H9 (cell line): Measurements from ENCODE around the gene FAP. TPM values are rescaled to one million over a fixed set of nuclear protein-coding genes. Genes with fewer than 3 reads are reported as not detected.

Experiments
- DNase-seq: peaks from one replicate; pipeline ENCODE4 v3.0.0-alpha.2; 2017
- H2AFZ ChIP-seq: one replicate; pipeline ENCODE4 v1.6.1; 2013; ENCODE audit warnings: mild to moderate bottlenecking, low read length, control low read depth, moderate library complexity
- H2AK5ac ChIP-seq: 2 replicates; pipeline ENCODE4 v1.6.1; 2013; ENCODE audit warnings: low read length, control low read depth, mixed read lengths; ENCODE audit not compliant: insufficient read length
- H2BK120ac ChIP-seq: one replicate; pipeline ENCODE4 v1.6.1; 2013; ENCODE audit warnings: low read depth, mild to moderate bottlenecking, low read length, control low read depth, inconsistent platforms; ENCODE audit not compliant: poor library complexity, severe bottlenecking
- H2BK12ac ChIP-seq: 2 replicates; pipeline ENCODE4 v1.6.1; 2013; ENCODE audit warnings: low read length, control low read depth, mixed read lengths, low read depth; ENCODE audit not compliant: insufficient read length
- H2BK15ac ChIP-seq: 2 replicates; pipeline ENCODE4 v1.6.1; 2013; ENCODE audit warnings: low read depth, low read length, control low read depth
- H2BK20ac ChIP-seq: one replicate; pipeline ENCODE4 v1.6.1; 2013; ENCODE audit warnings: low read depth, mild to moderate bottlenecking, low read length, control low read depth, inconsistent platforms; ENCODE audit not compliant: poor library complexity, severe bottlenecking
- H2BK5ac ChIP-seq: 2 replicates; pipeline ENCODE4 v1.6.1; 2013; ENCODE audit warnings: low read length, control low read depth, mixed read lengths; ENCODE audit not compliant: insufficient read length
- H3K14ac ChIP-seq: 2 replicates; pipeline ENCODE4 v1.6.1; 2013; ENCODE audit warnings: low read length, control low read depth; ENCODE audit not compliant: insufficient read depth
- H3K18ac ChIP-seq: 2 replicates; pipeline ENCODE4 v1.6.1; 2013; ENCODE audit warnings: low read depth, mild to moderate bottlenecking, mixed read lengths, low read length, control low read depth; ENCODE audit not compliant: insufficient read length
- H3K23ac ChIP-seq: 2 replicates; pipeline ENCODE4 v1.6.1; 2013; ENCODE audit warnings: low read length, control low read depth, mixed read lengths, low read depth; ENCODE audit not compliant: insufficient read length
- H3K23me2 ChIP-seq: 2 replicates; pipeline ENCODE4 v1.6.1; 2013; ENCODE audit warnings: low read depth, mild to moderate bottlenecking, mixed read lengths, low read length, control low read depth; ENCODE audit not compliant: insufficient read length, poor library complexity, severe bottlenecking
- H3K27ac ChIP-seq: 2 replicates; pipeline ENCODE4 v1.5.1; 2013; ENCODE audit warnings: low read length, control low read depth, mixed read lengths, low read depth; ENCODE audit not compliant: insufficient read length
- H3K27me3 ChIP-seq: 2 replicates; pipeline ENCODE4 v1.6.1; 2013; ENCODE audit warnings: low read length, control low read depth, inconsistent platforms; ENCODE audit not compliant: insufficient read depth
- H3K4ac ChIP-seq: 2 replicates; pipeline ENCODE4 v1.6.1; 2013; ENCODE audit warnings: low read depth, mild to moderate bottlenecking, control low read depth, inconsistent platforms, low read length, moderate library complexity
- H3K4me1 ChIP-seq: 2 replicates; pipeline ENCODE4 v1.6.1; 2013; ENCODE audit warnings: low read length, control low read depth, inconsistent platforms; ENCODE audit not compliant: insufficient read depth
- H3K4me2 ChIP-seq: 2 replicates; pipeline ENCODE4 v1.6.1; 2013; ENCODE audit warnings: low read length, control low read depth, mixed read lengths; ENCODE audit not compliant: insufficient read length, insufficient read depth
- H3K56ac ChIP-seq: 2 replicates; pipeline ENCODE4 v1.6.1; 2013; ENCODE audit warnings: low read depth, mild to moderate bottlenecking, mixed read lengths, low read length, control low read depth; ENCODE audit not compliant: insufficient read length
- H3K79me1 ChIP-seq: 2 replicates; pipeline ENCODE4 v1.6.1; 2013; ENCODE audit warnings: low read depth, mild to moderate bottlenecking, moderate library complexity, low read length, control low read depth, inconsistent platforms; ENCODE audit not compliant: insufficient read depth, poor library complexity, severe bottlenecking
- H3K79me2 ChIP-seq: 2 replicates; pipeline ENCODE4 v1.6.1; 2013; ENCODE audit warnings: low read length, control low read depth, inconsistent platforms; ENCODE audit not compliant: insufficient read depth
- H3K9ac ChIP-seq: 2 replicates; pipeline ENCODE4 v1.6.1; 2013; ENCODE audit warnings: low read length, control low read depth, mixed read lengths; ENCODE audit not compliant: insufficient read length; ENCODE audit errors: extremely low read depth
- H3K9me3 ChIP-seq: one replicate; pipeline ENCODE4 v1.6.1; 2013; ENCODE audit warnings: low read depth, low read length, inconsistent platforms; ENCODE audit not compliant: control insufficient read depth
- H3T11ph ChIP-seq: one replicate; pipeline ENCODE4 v1.6.1; 2013; ENCODE audit warnings: mild to moderate bottlenecking, low read length, control low read depth, inconsistent platforms
- H4K20me1 ChIP-seq: one replicate; pipeline ENCODE4 v1.6.1; 2013; ENCODE audit not compliant: control insufficient read depth, insufficient read length, insufficient read depth
- H4K5ac ChIP-seq: 2 replicates; pipeline ENCODE4 v1.6.1; 2013; ENCODE audit warnings: low read depth, mild to moderate bottlenecking, mixed read lengths, low read length, control low read depth; ENCODE audit not compliant: insufficient read length
- H4K8ac ChIP-seq: replicated peaks from 2 replicates; pipeline ENCODE4 v1.6.1; 2013; ENCODE audit warnings: low read length, control low read depth, mixed read lengths, low read depth; ENCODE audit not compliant: insufficient read length
- H4K91ac ChIP-seq: 2 replicates; pipeline ENCODE4 v1.6.1; 2013; ENCODE audit warnings: low read depth, mild to moderate bottlenecking, moderate library complexity, mixed read lengths, low read length, control low read depth; ENCODE audit not compliant: insufficient read length
- H3K27ac Mint-ChIP-seq, 3 experiments: 2 replicates in 2 of 3; 3 replicates in 1 of 3; pipeline ENCODE4 v1.8.0; 2020 to 2021; ENCODE audit warnings: mixed read lengths in 3 of 3, mild to moderate bottlenecking in 1 of 3, moderate library complexity in 1 of 3
- H3K27me3 Mint-ChIP-seq: 2 replicates; pipeline ENCODE4 v1.8.0; 2021; ENCODE audit warnings: low read depth, mild to moderate bottlenecking, moderate library complexity, mixed read lengths
- H3K36me3 Mint-ChIP-seq, 3 experiments: 2 replicates in 2 of 3; 3 replicates in 1 of 3; pipeline ENCODE4 v1.8.0; 2020 to 2021; ENCODE audit warnings: low read depth in 3 of 3, mixed read lengths in 3 of 3; ENCODE audit not compliant: insufficient read depth in 1 of 3
- H3K4me1 Mint-ChIP-seq, 2 experiments: 2 replicates each; pipeline ENCODE4 v1.8.0; 2020; ENCODE audit warnings: mixed read lengths in 2 of 2
- H3K4me3 Mint-ChIP-seq, 2 experiments: 2 replicates in 1 of 2; 3 replicates in 1 of 2; pipeline ENCODE4 v1.8.0; 2020 to 2021; ENCODE audit warnings: mild to moderate bottlenecking in 2 of 2, mixed read lengths in 2 of 2, moderate library complexity in 1 of 2
- H3K9me3 Mint-ChIP-seq, 2 experiments: 2 replicates in 1 of 2; 3 replicates in 1 of 2; pipeline ENCODE4 v1.8.0; 2020; ENCODE audit warnings: mild to moderate bottlenecking in 2 of 2, mixed read lengths in 2 of 2, moderate library complexity in 1 of 2
- CTCF ChIP-seq: fragments of 200-600 bp; sonication (generic); conservative IDR thresholded peaks from 3 replicates; pipeline ENCODE4 v1.8.0; 2021; ENCODE audit warnings: antibody characterized with exemption, mild to moderate bottlenecking
- WGBS: extraction: QIAGEN DNeasy Blood & Tissue Kit; methylation state at CpG from one replicate; pipeline ENCODE4 v1.1.7; 2013; ENCODE audit warnings: missing lambda C conversion rate, low lambda C conversion rate, mixed read lengths; ENCODE audit not compliant: insufficient read length; ENCODE audit errors: extremely low coverage; 5-methylcytosine and 5-hydroxymethylcytosine counted together
- total RNA-seq: library from RNA; stranded (reverse); gene quantifications from 2 replicates; pipeline ENCODE4 v1.2.1, GENCODE V29; 2021

The FAP gene
- total RNA-seq, 1 experiment from 2014 or later = not detected

GRCh38 chr2:162197069-162197825 is 46.0 kb downstream of the FAP start:
- H2AK5ac ChIP-seq = no peak overlapping the region
- H2BK12ac ChIP-seq = no peak overlapping the region
- no peak overlapping the region for H2BK20ac ChIP-seq
- Mint-ChIP-seq H3K27me3 (peaks cover 23% of the 10 kb centered on the region), H3K36me3 (no peaks in the 10 kb centered on the region), H3K4me3 (no peak overlapping the region), H3K4me1 (peaks cover 0 to 6% of the 10 kb centered on the region in 2 experiments; a peak in 1 of 4 replicates), H3K27ac (no peak overlapping the region), H3K9me3 (no peaks in the 10 kb centered on the region)
- no peaks in the 10 kb centered on the region for H3K23me2 ChIP-seq
- no peaks in the 10 kb centered on the region for H3K79me1 ChIP-seq
- H4K8ac ChIP-seq = no peak overlapping the region
- no peaks in the 10 kb centered on the region for H4K20me1 ChIP-seq
- H3K27ac ChIP-seq = no peak overlapping the region
- H3K4me1 ChIP-seq = no peaks in the 10 kb centered on the region
- H3K14ac ChIP-seq = no peak overlapping the region
- H4K5ac ChIP-seq = no peak overlapping the region
- H3K4me2 ChIP-seq = no peak overlapping the region
- H2BK5ac ChIP-seq = no peak overlapping the region
- H3K23ac ChIP-seq = no peak overlapping the region
- H3K9me3 ChIP-seq = no peaks in the 10 kb centered on the region
- TF ChIP-seq CTCF = no peak
- no peak for DNase-seq
- no peaks in the 10 kb centered on the region for H3K27me3 ChIP-seq
- no peak overlapping the region for H3K56ac ChIP-seq
- no peak overlapping the region for H3K4ac ChIP-seq
- H3T11ph ChIP-seq = no peak overlapping the region
- H2BK120ac ChIP-seq = no peak overlapping the region
- no peaks in the 10 kb centered on the region for H3K79me2 ChIP-seq
- WGBS = no CpG with 5 or more reads among the region's 2 CpGs
- no peak overlapping the region for H2BK15ac ChIP-seq
- H2AFZ ChIP-seq = no peak overlapping the region
- H4K91ac ChIP-seq = no peak overlapping the region
- H3K9ac ChIP-seq = no peak overlapping the region
- H3K18ac ChIP-seq = no peak overlapping the region
